Jurkat, Clone E6-1 (cell line): Measurements from ENCODE around the gene METTL15.
"Not testable (repeated sequence)": the region's sequence is repeated elsewhere in the genome, so short reads cannot be mapped to it uniquely, and the experiment has no call there.

ENCODE experiments used
- DNase-seq: peaks from one replicate; pipeline ENCODE4 v3.0.0-alpha.2; 2011; ENCODE audit warnings: low read depth, low spot score
- H3K4me3 ChIP-seq: 2 replicates; pipeline ENCODE4 v1.5.1; 2011; ENCODE audit warnings: mild to moderate bottlenecking, low read length, control low read depth, moderate library complexity

METTL15 gene

GRCh38 chr11:28346209-28346608, 238.0 kb downstream of the METTL15 start:
- H3K4me3 ChIP-seq: no peak overlapping the region
- no peak for DNase-seq

- no peak overlapping the region for H3K4me3 ChIP-seq
- DNase-seq: peak; percentile 38
These were observed 238.5 kb downstream of the METTL15 start for GRCh38 chr11:28346721-28347120.

- no peak for DNase-seq
- no peak overlapping the region for H3K4me3 ChIP-seq
These were observed 239.2 kb downstream of the METTL15 start for GRCh38 chr11:28347371-28347770.

- H3K4me3 ChIP-seq: no peak overlapping the region
- DNase-seq: no peak
These were observed 242.0 kb downstream of the METTL15 start for GRCh38 chr11:28350216-28350615.

GRCh38 chr11:28353991-28354390, 245.8 kb downstream of the METTL15 start:
- DNase-seq: no peak

GRCh38 chr11:28366549-28367346, 258.6 kb downstream of the METTL15 start:
- no peak for DNase-seq
- H3K4me3 ChIP-seq: no peak overlapping the region

More at GRCh38 chr11:28353991-28354390, 245.8 kb downstream of the METTL15 start:
- H3K4me3 ChIP-seq: no peak overlapping the region

GRCh38 chr11:28378095-28378494, 269.9 kb downstream of the METTL15 start:
- not testable (repeated sequence) for H3K4me3 ChIP-seq, DNase-seq
